H1 (cell line): Measurements from ENCODE around the gene CA10. TPM values are rescaled to one million over a fixed set of nuclear protein-coding genes. Genes with fewer than 3 reads are reported as not detected.

ENCODE experiments used
- CHD1 ChIP-seq: IDR thresholded peaks from 2 replicates; pipeline ENCODE4 v1.6.1; 2012; ENCODE audit warnings: low read depth, low read length, improper control_type of control experiment
- CHD7 ChIP-seq: fragments of 300-600 bp; sonication (generic); IDR thresholded peaks from 2 replicates; pipeline ENCODE4 v1.7.1; 2012; ENCODE audit warnings: low read length, moderate library complexity, mild to moderate bottlenecking, inconsistent platforms; ENCODE audit not compliant: insufficient replicate concordance
- EP300 ChIP-seq, 2 experiments: IDR thresholded peaks; 1 replicate in 1 of 2; 2 replicates in 1 of 2; pipeline ENCODE4 v1.6.1; 2011 to 2012; ENCODE audit warnings: low read depth in 2 of 2, low read length in 2 of 2, mild to moderate bottlenecking in 2 of 2, borderline replicate concordance in 1 of 2, inconsistent platforms in 1 of 2, moderate library complexity in 1 of 2
- GTF2F1 ChIP-seq: IDR thresholded peaks from 2 replicates; pipeline ENCODE4 v1.6.1; 2012; ENCODE audit warnings: low read depth, low read length, improper control_type of control experiment, borderline replicate concordance
- JUN ChIP-seq: IDR thresholded peaks from 2 replicates; pipeline ENCODE4 v1.6.1; 2011; ENCODE audit warnings: low read depth, mild to moderate bottlenecking, improper control_type of control experiment, low read length
- RFX5 ChIP-seq: IDR thresholded peaks from 2 replicates; pipeline ENCODE4 v1.6.1; 2011; ENCODE audit warnings: low read depth, low read length, improper control_type of control experiment, borderline replicate concordance
- RNF2 ChIP-seq: fragments of 200-900, 300-1000 bp; sonication (generic); IDR thresholded peaks from 2 replicates; pipeline ENCODE4 v1.7.1; 2016; ENCODE audit warnings: borderline replicate concordance, low read depth, mild to moderate bottlenecking, antibody characterized with exemption, low read length; ENCODE audit not compliant: poor library complexity, severe bottlenecking; ENCODE audit errors: missing control alignments
- SAP30 ChIP-seq: fragments of 300-600 bp; sonication (generic); IDR thresholded peaks from 2 replicates; pipeline ENCODE4 v1.7.1; 2012; ENCODE audit warnings: low read length, moderate library complexity, mild to moderate bottlenecking, inconsistent platforms; ENCODE audit not compliant: insufficient read depth, insufficient replicate concordance
- polyA plus RNA-seq, 7 experiments: library from polyadenylated mRNA; depleted of rRNA in 3 of 7; stranded (reverse) in 5 of 7; unstranded in 2 of 7; fragments of >200 nt in 5 of 7; fragments of 200-250 nt in 2 of 7; gene quantifications; 1 replicate in 5 of 7; 2 replicates in 1 of 7; 4 replicates in 1 of 7; pipeline versions ENCODE4 v1.2.1 to v1.2.3, GENCODE V29; 2011 to 2013; ENCODE audit warnings: missing spikeins in 2 of 7, mixed read lengths in 2 of 7
- total RNA-seq: library from RNA; stranded (reverse); fragmentation: NEBNext Ultra II Directional; extraction: Animal tissue kit (Norgen Biotek cat#: 25700); gene quantifications from 2 replicates; pipeline ENCODE4 v1.2.1, GENCODE V29; 2021

Gene CA10
- total and polyA plus RNA-seq, 2 of the 8 experiments (the other 6 are each of a cell fraction or from before 2014, with no cell fraction given) = 0.60 to 0.63 TPM

- no peak for TF ChIP-seq CHD7
- no peak for TF ChIP-seq SAP30
- TF ChIP-seq CHD1 = no peak
- TF ChIP-seq GTF2F1 = no peak
- no peak for TF ChIP-seq RNF2
- no peak for TF ChIP-seq EP300 (IDR thresholded peaks at IDR 0.05; ENCODE audit: borderline replicate concordance in 1 of 2, low read depth in 2 of 2, low read length in 2 of 2)
- TF ChIP-seq RFX5 = no peak
- no peak for TF ChIP-seq JUN
These were observed 428.0 kb downstream of the CA10 start (continued) for GRCh38 chr17:51730303-51731050.
